IMR-90 (cell line): Measurements from ENCODE around the gene ADD2. TPM values are rescaled to one million over a fixed set of nuclear protein-coding genes. Genes with fewer than 3 reads are reported as not detected.

Experiments
- ATAC-seq: fragments of 200-7000 bp; cut with Tn5 transposase; 2 replicates; pipeline ENCODE4 v1.9.1; 2020; ENCODE audit warnings: low read depth, mild to moderate bottlenecking, moderate library complexity
- BruUV-seq: library from RNA; stranded (reverse); fragments of 400-500 nt; replicated peaks from 2 replicates; lab custom pipeline; 2021; lab: Mats Ljungman, UMichigan
- CTCF ChIA-PET: fragments of 300-600 bp; formaldehyde crosslinking; extraction: SDS; loops from one replicate; lab custom pipeline; 2021; ENCODE audit warnings: antibody characterized with exemption; lab: Yijun Ruan, JAX
- POLR2A ChIA-PET: fragments of 300-600 bp; sonication (Branson Sonifier 250); formaldehyde crosslinking; loops from one replicate; lab custom pipeline; 2022; ENCODE audit warnings: antibody characterized with exemption; ENCODE audit not compliant: unreplicated experiment; lab: Charles Lee
- DNase-seq: peaks from one replicate; pipeline ENCODE4 v3.0.0; 2013
- H2AFZ ChIP-seq: replicated peaks from 2 replicates; pipeline ENCODE3; 2013; ENCODE audit warnings: low read length, mild to moderate bottlenecking; ENCODE audit not compliant: poor library complexity
- H2AK5ac ChIP-seq: 2 replicates; pipeline ENCODE4 v1.6.1; 2013; ENCODE audit warnings: low read depth, low read length, inconsistent platforms
- H2AK9ac ChIP-seq: replicated peaks from 2 replicates; pipeline ENCODE3; 2013; ENCODE audit warnings: mild to moderate bottlenecking, low read depth, low read length, moderate library complexity; ENCODE audit not compliant: poor library complexity
- H2BK120ac ChIP-seq: 2 replicates; pipeline ENCODE4 v1.6.1; 2013; ENCODE audit warnings: low read depth, low read length, inconsistent platforms
- H2BK15ac ChIP-seq: 3 replicates; pipeline ENCODE4 v1.6.1; 2013; ENCODE audit warnings: low read depth, low read length, inconsistent platforms
- H2BK20ac ChIP-seq: 2 replicates; pipeline ENCODE4 v1.6.1; 2013; ENCODE audit warnings: low read depth, mild to moderate bottlenecking, inconsistent platforms, low read length, moderate library complexity
- H2BK5ac ChIP-seq: 2 replicates; pipeline ENCODE4 v1.6.1; 2013; ENCODE audit warnings: mild to moderate bottlenecking, low read depth, low read length, inconsistent platforms; ENCODE audit not compliant: poor library complexity, severe bottlenecking
- H3K14ac ChIP-seq: replicated peaks from 2 replicates; pipeline ENCODE4 v1.6.1; 2013; ENCODE audit warnings: low read depth, low read length, inconsistent platforms
- H3K18ac ChIP-seq: 2 replicates; pipeline ENCODE4 v1.6.1; 2013; ENCODE audit warnings: low read depth, low read length, control low read depth
- H3K23ac ChIP-seq: 2 replicates; pipeline ENCODE4 v1.6.1; 2013; ENCODE audit warnings: low read depth, low read length, inconsistent platforms
- H3K27ac ChIP-seq: 2 replicates; pipeline ENCODE4 v1.5.1; 2013; ENCODE audit warnings: mild to moderate bottlenecking, control low read depth, low read length; ENCODE audit not compliant: insufficient read depth
- H3K27me3 ChIP-seq: 2 replicates; pipeline ENCODE4 v1.6.1; 2013; ENCODE audit warnings: low read length; ENCODE audit not compliant: control insufficient read depth, insufficient read depth
- H3K36me3 ChIP-seq: 2 replicates; pipeline ENCODE4 v1.6.1; 2013; ENCODE audit warnings: low read length, mixed read lengths; ENCODE audit not compliant: control insufficient read depth, insufficient read depth
- H3K4ac ChIP-seq: 2 replicates; pipeline ENCODE4 v1.6.1; 2013; ENCODE audit warnings: low read depth, low read length, inconsistent platforms
- H3K4me1 ChIP-seq: 2 replicates; pipeline ENCODE4 v1.6.1; 2013; ENCODE audit warnings: low read length, mixed read lengths; ENCODE audit not compliant: control insufficient read depth, insufficient read depth
- H3K4me2 ChIP-seq: 2 replicates; pipeline ENCODE4 v1.6.1; 2013; ENCODE audit warnings: low read depth, mild to moderate bottlenecking, control low read depth, low read length, moderate library complexity
- H3K4me3 ChIP-seq: 2 replicates; pipeline ENCODE4 v1.5.1; 2013; ENCODE audit warnings: low read depth, mild to moderate bottlenecking, control low read depth, low read length, moderate library complexity; ENCODE audit not compliant: insufficient read depth
- H3K56ac ChIP-seq: 2 replicates; pipeline ENCODE4 v1.6.1; 2013; ENCODE audit warnings: low read length, inconsistent platforms; ENCODE audit not compliant: insufficient read depth; ENCODE audit errors: extremely low read depth
- H3K79me1 ChIP-seq, 2 experiments: 2 replicates each; pipeline ENCODE4 v1.6.1; 2013; ENCODE audit warnings: low read length in 2 of 2, inconsistent platforms in 1 of 2, low read depth in 1 of 2
- H3K9ac ChIP-seq: 2 replicates; pipeline ENCODE4 v1.6.1; 2013; ENCODE audit warnings: low read depth, low read length, control low read depth
- H3K9me1 ChIP-seq: 2 replicates; pipeline ENCODE4 v1.6.1; 2013; ENCODE audit warnings: low read length, inconsistent platforms; ENCODE audit not compliant: insufficient read depth
- H3K9me3 ChIP-seq: 2 replicates; pipeline ENCODE4 v1.6.1; 2013; ENCODE audit warnings: low read length; ENCODE audit not compliant: control insufficient read depth, insufficient read depth
- H4K20me1 ChIP-seq: 2 replicates; pipeline ENCODE4 v1.6.1; 2013; ENCODE audit warnings: low read length, inconsistent platforms; ENCODE audit not compliant: insufficient read depth
- H4K5ac ChIP-seq: 2 replicates; pipeline ENCODE4 v1.6.1; 2013; ENCODE audit warnings: mild to moderate bottlenecking, low read depth, low read length, control low read depth
- H4K8ac ChIP-seq, 2 experiments: 2 replicates each; pipeline ENCODE4 v1.6.1; 2013; ENCODE audit warnings: low read depth in 2 of 2, low read length in 2 of 2, control low read depth in 1 of 2, inconsistent platforms in 1 of 2
- H4K91ac ChIP-seq: 2 replicates; pipeline ENCODE4 v1.6.1; 2013; ENCODE audit warnings: low read depth, low read length, inconsistent platforms; ENCODE audit not compliant: insufficient read depth
- BHLHE40 ChIP-seq: fragments of 150-350 bp; IDR thresholded peaks from 2 replicates; pipeline ENCODE4 v1.6.1; 2016; ENCODE audit warnings: mild to moderate bottlenecking, low read depth, low read length
- CEBPB ChIP-seq: IDR thresholded peaks from 2 replicates; pipeline ENCODE4 v1.6.1; 2012; ENCODE audit warnings: low read depth, low read length, improper control_type of control experiment
- CHD1 ChIP-seq: IDR thresholded peaks from 2 replicates; pipeline ENCODE4 v1.6.1; 2012; ENCODE audit warnings: low read depth, low read length, improper control_type of control experiment
- CTCF ChIP-seq: conservative IDR thresholded peaks from 2 replicates; pipeline ENCODE4 v1.5.1; 2012; ENCODE audit warnings: mild to moderate bottlenecking, low read depth, low read length, improper control_type of control experiment
- ELK1 ChIP-seq: fragments of 150-350 bp; IDR thresholded peaks from 2 replicates; pipeline ENCODE4 v1.6.1; 2016; ENCODE audit warnings: low read depth, mild to moderate bottlenecking, low read length, moderate library complexity, borderline replicate concordance
- FOS ChIP-seq: fragments of 150-350 bp; IDR thresholded peaks from 2 replicates; pipeline ENCODE4 v1.6.1; 2016; ENCODE audit warnings: low read depth, low read length
- MAFK ChIP-seq: IDR thresholded peaks from 2 replicates; pipeline ENCODE4 v1.6.1; 2012; ENCODE audit warnings: low read depth, low read length, improper control_type of control experiment
- MAZ ChIP-seq: IDR thresholded peaks from 2 replicates; pipeline ENCODE4 v1.6.1; 2012; ENCODE audit warnings: low read depth, mild to moderate bottlenecking, low read length, improper control_type of control experiment, moderate library complexity, borderline replicate concordance
- MXI1 ChIP-seq: IDR thresholded peaks from 2 replicates; pipeline ENCODE4 v1.6.1; 2012; ENCODE audit warnings: low read depth, mild to moderate bottlenecking, low read length, moderate library complexity, borderline replicate concordance
- NFE2L2 ChIP-seq: fragments of 150-350 bp; IDR thresholded peaks from 2 replicates; pipeline ENCODE4 v1.6.1; 2016; ENCODE audit warnings: low read depth, mild to moderate bottlenecking, low read length
- POLR2A ChIP-seq: IDR thresholded peaks from 2 replicates; pipeline ENCODE4 v1.6.1; 2012; ENCODE audit warnings: mild to moderate bottlenecking, low read depth, low read length
- RAD21 ChIP-seq: IDR thresholded peaks from 2 replicates; pipeline ENCODE4 v1.6.1; 2012; ENCODE audit warnings: low read length, improper control_type of control experiment
- RCOR1 ChIP-seq: IDR thresholded peaks from 2 replicates; pipeline ENCODE4 v1.6.1; 2012; ENCODE audit warnings: mild to moderate bottlenecking, low read length, improper control_type of control experiment; ENCODE audit not compliant: insufficient replicate concordance
- RFX5 ChIP-seq: IDR thresholded peaks from 2 replicates; pipeline ENCODE4 v1.8.0; 2012; ENCODE audit warnings: low read depth, mild to moderate bottlenecking, low read length, moderate library complexity
- SMC3 ChIP-seq: fragments of 150-350 bp; IDR thresholded peaks from 2 replicates; pipeline ENCODE4 v1.6.1; 2016; ENCODE audit warnings: low read depth, mild to moderate bottlenecking, antibody characterized with exemption, low read length, moderate library complexity
- WGBS, 2 experiments: methylation state at CpG; one replicate each; pipeline versions ENCODE4 v1.1.5 to v1.1.7; 2013; ENCODE audit warnings: missing lambda C conversion rate in 2 of 2; ENCODE audit not compliant: insufficient read length in 1 of 2; ENCODE audit errors: extremely low coverage in 2 of 2; 5-methylcytosine and 5-hydroxymethylcytosine counted together
- dilution Hi-C: fragments of 300-500 bp; cut with HindIII; formaldehyde crosslinking; loops from one replicate; pipeline ENCODE4 v1.14.3; 2018; ENCODE audit warnings: low sequenced_read_pairs; ENCODE audit not compliant: unreplicated experiment
- in situ Hi-C: fragments of 300-500 bp; cut with MboI; formaldehyde crosslinking; loops from 3 replicates; pipeline ENCODE4 v1.14.3; 2019; ENCODE audit warnings: low sequenced_read_pairs, inconsistent platforms, mixed read lengths
- intact Hi-C: fragments of 100-400 bp; cut with micrococcal nuclease; formaldehyde crosslinking; loops from 2 replicates; pipeline ENCODE4 v1.10.0; 2022
- polyA plus RNA-seq, 3 experiments: library from polyadenylated mRNA; depleted of rRNA; stranded (reverse); fragments of >200 nt; gene quantifications; 2 replicates each; pipeline ENCODE4 v1.2.3, GENCODE V29; 2012; ENCODE audit warnings: low replicate concordance in 1 of 3
- total RNA-seq: library from RNA; depleted of rRNA; stranded (reverse); fragments of >200 nt; gene quantifications from 2 replicates; pipeline ENCODE4 v1.2.3, GENCODE V29; 2012
- TF ChIP-seq, protein P1 (sequence below): fragments of 150-350 bp; IDR thresholded peaks from 2 replicates; pipeline ENCODE4 v1.6.1; 2017; ENCODE audit warnings: mild to moderate bottlenecking, antibody characterized with exemption, low read length, low read depth

Gene ADD2
- total and polyA plus RNA-seq, 2 of the 4 experiments (the other 2 are of a cell fraction): not detected

DNA sequence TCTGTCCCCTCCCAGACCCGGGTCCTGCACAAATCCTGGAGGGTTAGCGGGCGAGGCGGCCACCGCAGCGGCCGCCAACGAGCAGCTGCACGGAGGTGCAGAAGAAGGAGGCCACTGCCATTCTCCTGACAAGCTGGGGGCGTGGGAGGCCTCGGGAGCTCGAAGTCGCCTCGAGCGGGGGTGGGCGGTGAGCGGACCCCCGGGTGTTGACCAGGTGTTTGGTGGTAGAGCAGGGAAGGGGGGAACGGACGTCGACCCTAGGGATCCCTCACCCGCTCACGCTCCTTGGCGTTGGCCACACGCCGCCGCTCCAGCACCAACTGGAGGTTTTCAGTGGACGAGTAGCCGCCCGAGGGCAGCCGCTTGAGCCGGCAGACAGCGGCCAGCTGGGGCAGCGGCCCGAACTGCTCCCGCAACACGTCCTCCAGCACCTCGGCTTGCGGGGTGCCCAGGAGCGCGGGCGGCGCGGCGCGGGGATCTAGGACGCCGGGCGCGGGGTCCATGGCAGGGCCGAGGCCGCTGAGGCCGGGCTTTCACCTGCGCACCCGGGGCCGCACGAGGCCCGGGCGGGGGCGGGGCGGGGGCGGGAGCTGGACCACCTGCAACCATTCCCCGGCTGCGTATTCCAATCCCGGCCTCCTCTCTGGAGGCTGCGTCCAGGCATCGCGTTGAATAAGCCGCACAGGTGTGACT, 22.3 kb upstream of the ADD2 start, which contains the start of gene FIGLA:
Gene FIGLA (minus strand): TSS at position 508 of the 693 bp plus-strand sequence. CDS start 5 bp downstream, at position 503.
- H2BK20ac ChIP-seq: no peak within 1 kb of the TSS
- H3K4me2 ChIP-seq: no peak within 1 kb of the TSS
- H2AK9ac ChIP-seq: no peak within 1 kb of the TSS
- H3K4me3 ChIP-seq: no peak within 1 kb of the TSS
- H3K18ac ChIP-seq: no peak within 1 kb of the TSS
- H3K4me1 ChIP-seq: no peaks in the 10 kb centered on the region
- H2BK15ac ChIP-seq: no peak within 1 kb of the TSS
- CTCF ChIA-PET: no interaction called here
- dilution Hi-C loops (no loop called here), in situ Hi-C loops (no loop called here), intact Hi-C loops (no loop called here)
- H3K9ac ChIP-seq: no peak within 1 kb of the TSS
- ATAC-seq (peak; percentile 29), DNase-seq (no peak)
- H3K27ac ChIP-seq: no peak within 1 kb of the TSS
- no peak within 1 kb of the TSS for H4K91ac ChIP-seq
- no peak within 1 kb of the TSS for H3K4ac ChIP-seq
- peak within 1 kb of the TSS; percentile 27 for H2AFZ ChIP-seq
- H4K20me1 ChIP-seq: no peaks in the 10 kb centered on the region
- peaks cover 33% of the 10 kb centered on the region for H3K27me3 ChIP-seq
- no peak within 1 kb of the TSS for H2AK5ac ChIP-seq
- no peak within 1 kb of the TSS for H4K5ac ChIP-seq
- H3K9me1 ChIP-seq: no peaks in the 10 kb centered on the region
- TF ChIP-seq NFE2L2 (no peak), POLR2A (no peak), FOS (no peak), BHLHE40 (no peak), MAFK (no peak), RFX5 (no peak), CEBPB (no peak), CHD1 (no peak), RAD21 (no peak), RCOR1 (no peak), CTCF (no peak), SMC3 (no peak), MAZ (no peak), ELK1 (no peak), MXI1 (no peak)
- TF ChIP-seq, protein P1, sequence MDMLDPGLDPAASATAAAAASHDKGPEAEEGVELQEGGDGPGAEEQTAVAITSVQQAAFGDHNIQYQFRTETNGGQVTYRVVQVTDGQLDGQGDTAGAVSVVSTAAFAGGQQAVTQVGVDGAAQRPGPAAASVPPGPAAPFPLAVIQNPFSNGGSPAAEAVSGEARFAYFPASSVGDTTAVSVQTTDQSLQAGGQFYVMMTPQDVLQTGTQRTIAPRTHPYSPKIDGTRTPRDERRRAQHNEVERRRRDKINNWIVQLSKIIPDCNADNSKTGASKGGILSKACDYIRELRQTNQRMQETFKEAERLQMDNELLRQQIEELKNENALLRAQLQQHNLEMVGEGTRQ: no peak
- H3K56ac ChIP-seq: no peak within 1 kb of the TSS
- no peak within 1 kb of the TSS for H2BK5ac ChIP-seq
- no peak within 1 kb of the TSS for H4K8ac ChIP-seq
- no TSS peak for BruUV-seq
- H3K9me3 ChIP-seq: no peaks in the 10 kb centered on the region
- H3K23ac ChIP-seq: no peak within 1 kb of the TSS
- 2% methylated on average over 38 of the region's 69 CpGs; no CpG with 5 or more reads in 1 of the 2 experiments for WGBS, 2 experiments
- H3K36me3 ChIP-seq: no peaks in the 10 kb centered on the region
- no peak within 1 kb of the TSS for H3K14ac ChIP-seq
- POLR2A ChIA-PET: interaction anchor here (0.6 kb wide), 1 partner anchor 101 kb away, joined by 4 read pairs; no protein-coding TSS in a partner anchor
- no peaks in the 10 kb centered on the region for H3K79me1 ChIP-seq
- no peak within 1 kb of the TSS for H2BK120ac ChIP-seq
